ENCODE measurements around the gene RPL10. TPM values are rescaled to one million over a fixed set of nuclear protein-coding genes. Genes with fewer than 3 reads are reported as not detected.

Gene RPL10
- total RNA-seq, 1 donor, result 3,230 TPM

- TF ChIP-seq, protein P1, sequence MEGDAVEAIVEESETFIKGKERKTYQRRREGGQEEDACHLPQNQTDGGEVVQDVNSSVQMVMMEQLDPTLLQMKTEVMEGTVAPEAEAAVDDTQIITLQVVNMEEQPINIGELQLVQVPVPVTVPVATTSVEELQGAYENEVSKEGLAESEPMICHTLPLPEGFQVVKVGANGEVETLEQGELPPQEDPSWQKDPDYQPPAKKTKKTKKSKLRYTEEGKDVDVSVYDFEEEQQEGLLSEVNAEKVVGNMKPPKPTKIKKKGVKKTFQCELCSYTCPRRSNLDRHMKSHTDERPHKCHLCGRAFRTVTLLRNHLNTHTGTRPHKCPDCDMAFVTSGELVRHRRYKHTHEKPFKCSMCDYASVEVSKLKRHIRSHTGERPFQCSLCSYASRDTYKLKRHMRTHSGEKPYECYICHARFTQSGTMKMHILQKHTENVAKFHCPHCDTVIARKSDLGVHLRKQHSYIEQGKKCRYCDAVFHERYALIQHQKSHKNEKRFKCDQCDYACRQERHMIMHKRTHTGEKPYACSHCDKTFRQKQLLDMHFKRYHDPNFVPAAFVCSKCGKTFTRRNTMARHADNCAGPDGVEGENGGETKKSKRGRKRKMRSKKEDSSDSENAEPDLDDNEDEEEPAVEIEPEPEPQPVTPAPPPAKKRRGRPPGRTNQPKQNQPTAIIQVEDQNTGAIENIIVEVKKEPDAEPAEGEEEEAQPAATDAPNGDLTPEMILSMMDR (IDR thresholded peaks at IDR 0.05; ENCODE audit: insufficient read depth, low read length), result no peak
- H3K4me3 ChIP-seq (ENCODE audit: low read depth, low read length), result no peak overlapping the region
- no peak for DNase-seq (ENCODE audit: low read depth)
These were observed 42.9 kb upstream of the RPL10 start for GRCh38 chrX:154355094-154355775.

DNA sequence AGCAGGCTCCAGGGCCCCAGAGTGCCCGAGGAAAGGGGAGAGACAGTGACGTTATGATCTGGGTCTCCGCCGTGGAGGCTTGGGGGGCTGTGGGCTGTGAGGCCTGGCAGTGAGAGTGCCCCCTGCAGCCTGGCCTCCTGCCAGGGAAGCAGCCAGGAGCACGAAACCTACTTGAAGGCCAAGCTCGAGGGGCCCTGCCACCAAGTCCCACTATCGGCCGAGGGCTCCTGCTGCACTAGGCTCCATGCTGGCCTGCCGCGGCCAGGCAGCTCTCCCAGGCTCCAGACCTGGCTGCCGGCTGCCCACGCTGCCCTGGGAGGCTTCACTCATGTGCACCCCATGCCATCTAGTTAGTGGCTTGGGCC is 42.4 kb upstream of the RPL10 start:
- TF ChIP-seq, protein P1 (IDR thresholded peaks at IDR 0.05; ENCODE audit: insufficient read depth, low read length), result no peak

GRCh38 chrX:154356596-154356995 is 41.6 kb upstream of the RPL10 start:
- TF ChIP-seq, protein P1 (IDR thresholded peaks at IDR 0.05; ENCODE audit: insufficient read depth, low read length), result no peak
- no peak overlapping the region for H3K4me3 ChIP-seq (ENCODE audit: low read depth, low read length)
- no peak for DNase-seq (ENCODE audit: low read depth)

More for the DNA sequence above, 42.4 kb upstream of the RPL10 start:
- no peak for DNase-seq (ENCODE audit: low read depth)
- H3K4me3 ChIP-seq (ENCODE audit: low read depth, low read length), result no peak overlapping the region

DNA sequence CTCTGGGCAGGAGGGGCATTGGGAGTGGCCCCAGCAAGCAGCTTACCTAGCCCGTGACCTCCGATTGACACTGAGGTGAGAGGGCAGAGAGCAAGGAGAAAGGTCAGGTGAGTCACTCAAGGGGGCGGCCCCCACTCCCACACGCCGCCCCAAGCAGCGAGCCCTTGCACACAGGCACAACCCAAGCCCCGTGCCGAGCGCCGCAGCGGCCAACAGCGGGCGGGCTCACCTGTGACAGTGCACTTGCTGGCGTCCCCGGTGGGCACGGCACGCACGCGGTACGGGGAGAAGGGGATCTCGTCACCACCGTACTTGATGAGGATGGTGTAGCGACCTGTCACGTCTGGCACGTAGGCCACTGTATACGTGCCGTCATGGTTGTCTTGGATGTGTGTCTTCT is 41.0 kb upstream of the RPL10 start:
- no peak overlapping the region for H3K4me3 ChIP-seq (ENCODE audit: low read depth, low read length)
- TF ChIP-seq, protein P1 (IDR thresholded peaks at IDR 0.05; ENCODE audit: insufficient read depth, low read length), result no peak
- DNase-seq (ENCODE audit: low read depth), result no peak

GRCh38 chrX:154358011-154358410 is 40.2 kb upstream of the RPL10 start:
- H3K4me3 ChIP-seq (ENCODE audit: low read depth, low read length), result no peak overlapping the region
- DNase-seq (ENCODE audit: low read depth), result no peak
- TF ChIP-seq, protein P1 (IDR thresholded peaks at IDR 0.05; ENCODE audit: insufficient read depth, low read length), result no peak

- DNase-seq (ENCODE audit: low read depth), result no peak
- H3K4me3 ChIP-seq (ENCODE audit: low read depth, low read length), result no peak overlapping the region
- TF ChIP-seq, protein P1 (IDR thresholded peaks at IDR 0.05; ENCODE audit: insufficient read depth, low read length), result no peak
These were observed 39.3 kb upstream of the RPL10 start for GRCh38 chrX:154358829-154359228.
